ENCODE results near the gene PDZRN3. TPM values are rescaled to one million over a fixed set of nuclear protein-coding genes. Genes with fewer than 3 reads are reported as not detected.

The PDZRN3 gene
- polyA plus RNA-seq, 1 of the 3 experiments (the other 2 are of a cell fraction) = 10.3 TPM

DNA sequence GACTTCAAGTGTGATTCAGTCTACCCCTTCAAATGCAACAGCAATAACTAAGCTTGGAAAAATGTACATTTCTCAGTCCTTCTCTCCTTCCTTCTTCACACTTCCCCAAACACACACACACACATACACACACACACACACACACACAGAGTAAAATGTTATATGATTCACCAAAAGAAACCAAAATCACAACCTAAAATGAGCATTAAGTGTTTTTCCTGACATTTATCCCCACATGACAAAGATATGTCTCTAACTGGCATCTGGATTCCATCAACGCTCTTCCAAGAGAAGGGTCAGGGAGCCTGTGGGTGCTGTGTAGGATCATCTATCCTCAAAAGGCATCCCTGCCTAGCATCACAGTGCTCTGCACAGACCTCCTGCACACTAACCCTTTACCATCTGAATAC lies 21.0 kb downstream of the PDZRN3 start (continued):
- TF ChIP-seq, protein P1, sequence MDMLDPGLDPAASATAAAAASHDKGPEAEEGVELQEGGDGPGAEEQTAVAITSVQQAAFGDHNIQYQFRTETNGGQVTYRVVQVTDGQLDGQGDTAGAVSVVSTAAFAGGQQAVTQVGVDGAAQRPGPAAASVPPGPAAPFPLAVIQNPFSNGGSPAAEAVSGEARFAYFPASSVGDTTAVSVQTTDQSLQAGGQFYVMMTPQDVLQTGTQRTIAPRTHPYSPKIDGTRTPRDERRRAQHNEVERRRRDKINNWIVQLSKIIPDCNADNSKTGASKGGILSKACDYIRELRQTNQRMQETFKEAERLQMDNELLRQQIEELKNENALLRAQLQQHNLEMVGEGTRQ (IDR thresholded peaks at IDR 0.05; ENCODE audit: borderline replicate concordance, low read depth, low read length) = no peak
- TF ChIP-seq FOSL2 (IDR thresholded peaks at IDR 0.05; ENCODE audit: borderline replicate concordance, low read depth) (peak; percentile 66; the same call in 1 of the 2 replicates), TAF1 (IDR thresholded peaks at IDR 0.05; ENCODE audit: borderline replicate concordance, low read depth, low read length) (peak; percentile 32; the same call in 1 of the 2 replicates), SIN3A (IDR thresholded peaks at IDR 0.05; ENCODE audit: borderline replicate concordance, low read depth, low read length) (0 out of 2 replicates have a peak, but pooled peaks have one; percentile 80), RAD21 (IDR thresholded peaks at IDR 0.05; ENCODE audit: low read length) (no peak; the same call in 1 of the 2 replicates), ELF1 (IDR thresholded peaks at IDR 0.05) (no peak), GATA2 (CRISPR knock-in tag; IDR thresholded peaks at IDR 0.05) (peak; percentile 71), MEF2A (IDR thresholded peaks at IDR 0.05; ENCODE audit: borderline replicate concordance, low read depth) (peak; percentile 59; the same call in 1 of the 2 replicates), NFIC (IDR thresholded peaks at IDR 0.05; ENCODE audit: borderline replicate concordance) (peak; percentile 90), MXI1 (IDR thresholded peaks at IDR 0.05; ENCODE audit: low read depth, low read length) (no peak), FOXM1 (IDR thresholded peaks at IDR 0.05; ENCODE audit: low read depth) (peak; percentile 94), CHD2 (IDR thresholded peaks at IDR 0.05; ENCODE audit: low read length, partially characterized antibody) (peak; percentile 67), RFX5 (IDR thresholded peaks at IDR 0.05; ENCODE audit: low read length) (no peak), FOXJ3 (CRISPR knock-in tag; IDR thresholded peaks at IDR 0.05) (peak; percentile 44; the same call in 1 of the 2 replicates), POLR2AphosphoS5 (IDR thresholded peaks at IDR 0.05; ENCODE audit: low read depth, low read length) (peak; percentile 94), EZH2phosphoT487 (IDR thresholded peaks at IDR 0.05; ENCODE audit: borderline replicate concordance, low read depth) (no peak), GABPA (IDR thresholded peaks at IDR 0.05; ENCODE audit: low read depth) (no peak), YY1 (IDR thresholded peaks at IDR 0.05; ENCODE audit: low read depth) (no peak)
- TF ChIP-seq, protein P2, sequence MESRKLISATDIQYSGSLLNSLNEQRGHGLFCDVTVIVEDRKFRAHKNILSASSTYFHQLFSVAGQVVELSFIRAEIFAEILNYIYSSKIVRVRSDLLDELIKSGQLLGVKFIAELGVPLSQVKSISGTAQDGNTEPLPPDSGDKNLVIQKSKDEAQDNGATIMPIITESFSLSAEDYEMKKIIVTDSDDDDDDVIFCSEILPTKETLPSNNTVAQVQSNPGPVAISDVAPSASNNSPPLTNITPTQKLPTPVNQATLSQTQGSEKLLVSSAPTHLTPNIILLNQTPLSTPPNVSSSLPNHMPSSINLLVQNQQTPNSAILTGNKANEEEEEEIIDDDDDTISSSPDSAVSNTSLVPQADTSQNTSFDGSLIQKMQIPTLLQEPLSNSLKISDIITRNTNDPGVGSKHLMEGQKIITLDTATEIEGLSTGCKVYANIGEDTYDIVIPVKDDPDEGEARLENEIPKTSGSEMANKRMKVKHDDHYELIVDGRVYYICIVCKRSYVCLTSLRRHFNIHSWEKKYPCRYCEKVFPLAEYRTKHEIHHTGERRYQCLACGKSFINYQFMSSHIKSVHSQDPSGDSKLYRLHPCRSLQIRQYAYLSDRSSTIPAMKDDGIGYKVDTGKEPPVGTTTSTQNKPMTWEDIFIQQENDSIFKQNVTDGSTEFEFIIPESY (IDR thresholded peaks at IDR 0.05; ENCODE audit: borderline replicate concordance, low read depth) = no peak
- TF ChIP-seq, protein P3, sequence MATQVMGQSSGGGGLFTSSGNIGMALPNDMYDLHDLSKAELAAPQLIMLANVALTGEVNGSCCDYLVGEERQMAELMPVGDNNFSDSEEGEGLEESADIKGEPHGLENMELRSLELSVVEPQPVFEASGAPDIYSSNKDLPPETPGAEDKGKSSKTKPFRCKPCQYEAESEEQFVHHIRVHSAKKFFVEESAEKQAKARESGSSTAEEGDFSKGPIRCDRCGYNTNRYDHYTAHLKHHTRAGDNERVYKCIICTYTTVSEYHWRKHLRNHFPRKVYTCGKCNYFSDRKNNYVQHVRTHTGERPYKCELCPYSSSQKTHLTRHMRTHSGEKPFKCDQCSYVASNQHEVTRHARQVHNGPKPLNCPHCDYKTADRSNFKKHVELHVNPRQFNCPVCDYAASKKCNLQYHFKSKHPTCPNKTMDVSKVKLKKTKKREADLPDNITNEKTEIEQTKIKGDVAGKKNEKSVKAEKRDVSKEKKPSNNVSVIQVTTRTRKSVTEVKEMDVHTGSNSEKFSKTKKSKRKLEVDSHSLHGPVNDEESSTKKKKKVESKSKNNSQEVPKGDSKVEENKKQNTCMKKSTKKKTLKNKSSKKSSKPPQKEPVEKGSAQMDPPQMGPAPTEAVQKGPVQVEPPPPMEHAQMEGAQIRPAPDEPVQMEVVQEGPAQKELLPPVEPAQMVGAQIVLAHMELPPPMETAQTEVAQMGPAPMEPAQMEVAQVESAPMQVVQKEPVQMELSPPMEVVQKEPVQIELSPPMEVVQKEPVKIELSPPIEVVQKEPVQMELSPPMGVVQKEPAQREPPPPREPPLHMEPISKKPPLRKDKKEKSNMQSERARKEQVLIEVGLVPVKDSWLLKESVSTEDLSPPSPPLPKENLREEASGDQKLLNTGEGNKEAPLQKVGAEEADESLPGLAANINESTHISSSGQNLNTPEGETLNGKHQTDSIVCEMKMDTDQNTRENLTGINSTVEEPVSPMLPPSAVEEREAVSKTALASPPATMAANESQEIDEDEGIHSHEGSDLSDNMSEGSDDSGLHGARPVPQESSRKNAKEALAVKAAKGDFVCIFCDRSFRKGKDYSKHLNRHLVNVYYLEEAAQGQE (IDR thresholded peaks at IDR 0.05; ENCODE audit: low read depth, low read length) = no peak
- TF ChIP-seq, protein P4, sequence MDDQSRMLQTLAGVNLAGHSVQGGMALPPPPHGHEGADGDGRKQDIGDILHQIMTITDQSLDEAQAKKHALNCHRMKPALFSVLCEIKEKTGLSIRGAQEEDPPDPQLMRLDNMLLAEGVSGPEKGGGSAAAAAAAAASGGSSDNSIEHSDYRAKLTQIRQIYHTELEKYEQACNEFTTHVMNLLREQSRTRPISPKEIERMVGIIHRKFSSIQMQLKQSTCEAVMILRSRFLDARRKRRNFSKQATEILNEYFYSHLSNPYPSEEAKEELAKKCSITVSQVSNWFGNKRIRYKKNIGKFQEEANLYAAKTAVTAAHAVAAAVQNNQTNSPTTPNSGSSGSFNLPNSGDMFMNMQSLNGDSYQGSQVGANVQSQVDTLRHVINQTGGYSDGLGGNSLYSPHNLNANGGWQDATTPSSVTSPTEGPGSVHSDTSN (IDR thresholded peaks at IDR 0.05) = peak; percentile 98
- TF ChIP-seq, protein P5, sequence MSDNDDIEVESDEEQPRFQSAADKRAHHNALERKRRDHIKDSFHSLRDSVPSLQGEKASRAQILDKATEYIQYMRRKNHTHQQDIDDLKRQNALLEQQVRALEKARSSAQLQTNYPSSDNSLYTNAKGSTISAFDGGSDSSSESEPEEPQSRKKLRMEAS (IDR thresholded peaks at IDR 0.05; ENCODE audit: low read depth) = peak; percentile 77

Measured in SK-N-SH (cell line).